Caco-2 (cell line): Measurements from ENCODE around the gene PTDSS2. TPM values are rescaled to one million over a fixed set of nuclear protein-coding genes. Genes with fewer than 3 reads are reported as not detected.

Source experiments
- BruUV-seq: library from RNA; stranded (reverse); fragments of 400-500 nt; replicated peaks from 2 replicates; lab custom pipeline; 2021; lab: Mats Ljungman, UMichigan
- CTCF ChIA-PET: fragments of 300-600 bp; sonication (Branson Sonifier 250); formaldehyde crosslinking; loops from one replicate; lab custom pipeline; 2022; ENCODE audit warnings: antibody characterized with exemption; lab: Charles Lee
- POLR2A ChIA-PET: fragments of 300-600 bp; sonication (Branson Sonifier 250); formaldehyde crosslinking; loops from one replicate; lab custom pipeline; 2022; ENCODE audit warnings: antibody characterized with exemption; lab: Charles Lee
- DNase-seq, 2 experiments: peaks; one replicate each; pipeline versions ENCODE4 v3.0.0 to v3.0.0-alpha.2; 2020 to 2022
- H3K27me3 ChIP-seq: replicated peaks from 2 replicates; pipeline ENCODE4 v1.6.0; 2011; ENCODE audit warnings: low read length; ENCODE audit not compliant: control insufficient read depth, insufficient read depth
- H3K36me3 ChIP-seq: 2 replicates; pipeline ENCODE4 v1.5.1; 2011; ENCODE audit warnings: low read length; ENCODE audit not compliant: control insufficient read depth, insufficient read depth
- H3K4me1 ChIP-seq: fragments of 250-450 bp; sonication (Bioruptor Pico); 2 replicates; pipeline ENCODE4 v1.5.1; 2020; ENCODE audit warnings: mild to moderate bottlenecking
- H3K4me3 ChIP-seq: 2 replicates; pipeline ENCODE4 v1.5.1; 2011; ENCODE audit warnings: low read depth, mild to moderate bottlenecking, control low read depth, low read length
- H3K9me3 ChIP-seq: fragments of 250-450 bp; sonication (Bioruptor Pico); 2 replicates; pipeline ENCODE4 v1.5.1; 2020; ENCODE audit warnings: mild to moderate bottlenecking, moderate library complexity
- H3K27ac Mint-ChIP-seq: one replicate; pipeline ENCODE4 v1.8.0; 2022; ENCODE audit warnings: mixed read lengths; ENCODE audit not compliant: unreplicated experiment
- H3K27me3 Mint-ChIP-seq: one replicate; pipeline ENCODE4 v1.8.0; 2022; ENCODE audit warnings: mixed read lengths; ENCODE audit not compliant: insufficient read depth, unreplicated experiment
- H3K36me3 Mint-ChIP-seq: one replicate; pipeline ENCODE4 v1.8.0; 2022; ENCODE audit warnings: mild to moderate bottlenecking, mixed read lengths; ENCODE audit not compliant: insufficient read depth, unreplicated experiment
- H3K4me1 Mint-ChIP-seq: one replicate; pipeline ENCODE4 v1.8.0; 2022; ENCODE audit warnings: low read depth, mixed read lengths; ENCODE audit not compliant: unreplicated experiment
- H3K4me3 Mint-ChIP-seq: one replicate; pipeline ENCODE4 v1.8.0; 2022; ENCODE audit warnings: mild to moderate bottlenecking, moderate library complexity, mixed read lengths; ENCODE audit not compliant: unreplicated experiment
- H3K9me3 Mint-ChIP-seq: one replicate; pipeline ENCODE4 v1.8.0; 2022; ENCODE audit warnings: mixed read lengths; ENCODE audit not compliant: unreplicated experiment
- CTCF ChIP-seq, 2 experiments: fragments of 200-600 bp in 1 of 2; IDR thresholded peaks; 1 replicate in 1 of 2; 2 replicates in 1 of 2; pipeline versions ENCODE4 v1.5.1 to v1.8.0; 2011 to 2022; ENCODE audit warnings: antibody characterized with exemption in 1 of 2, control low read depth in 1 of 2, inconsistent platforms in 1 of 2, low read depth in 1 of 2, low read length in 1 of 2, mild to moderate bottlenecking in 1 of 2, moderate library complexity in 1 of 2; ENCODE audit not compliant: insufficient read depth in 1 of 2, severe bottlenecking in 1 of 2, unreplicated experiment in 1 of 2
- intact Hi-C: fragments of 100-400 bp; cut with micrococcal nuclease; formaldehyde crosslinking; loops from one replicate; pipeline ENCODE4 v1.10.0; 2022; ENCODE audit not compliant: unreplicated experiment
- total RNA-seq: library from RNA; stranded (reverse); gene quantifications from 2 replicates; pipeline ENCODE4 v1.2.3, GENCODE V29; 2022

The PTDSS2 gene
- total RNA-seq, 1 experiment from 2014 or later, result 44.3 TPM

- peak; percentile 90 to 98 for TF ChIP-seq CTCF (IDR thresholded peaks at IDR 0.05; ENCODE audit: insufficient read depth in 1 of 2, low read depth in 1 of 2, low read length in 1 of 2, severe bottlenecking in 1 of 2, unreplicated experiment in 1 of 2)
- H3K4me1 Mint-ChIP-seq, result peaks cover 32% of the 10 kb centered on the region
- Histone ChIP-seq H3K36me3 (no peaks in the 10 kb centered on the region), H3K27me3 (no peaks in the 10 kb centered on the region), H3K4me1 (peaks cover 41% of the 10 kb centered on the region), H3K9me3 (no peaks in the 10 kb centered on the region), H3K4me3 (peak overlapping the region; percentile 39)
- H3K4me3 Mint-ChIP-seq, result peak overlapping the region; percentile 85
- H3K9me3 Mint-ChIP-seq, result no peaks in the 10 kb centered on the region
- peak; percentile 96 to 97 for DNase-seq
- peak overlapping the region; percentile 77 for H3K27ac Mint-ChIP-seq
- peaks cover 18% of the 10 kb centered on the region for H3K36me3 Mint-ChIP-seq
- CTCF ChIA-PET, result interaction anchor here (0.5 to 4.3 kb wide), 26 partner anchors 8 to 1854 kb away, joined by 3 to 43 read pairs (median 4); partner anchors contain the start of genes B4GALNT4, BET1L, RIC8A and RNH1
- POLR2A ChIA-PET, result interaction anchor here (0.6 to 1.8 kb wide), 7 partner anchors 26 to 241 kb away, joined by 3 to 10 read pairs (median 4); partner anchors contain the start of genes BET1L, PKP3 and RIC8A
- BruUV-seq, result TSS peak; percentile 23
- intact Hi-C loops, result loop anchor here (1.0 to 10.0 kb wide), 6 partner anchors 31 to 241 kb away; partner anchors contain the start of genes B4GALNT4, BET1L, PKP3 and RIC8A
- no peaks in the 10 kb centered on the region for H3K27me3 Mint-ChIP-seq
Observed at GRCh38 chr11:447923-448731, 2.0 kb upstream of the PTDSS2 start.

GRCh38 chr11:450809-451451 lies 851 bp downstream of the PTDSS2 start:
- Histone ChIP-seq H3K36me3 (no peaks in the 10 kb centered on the region), H3K4me3 (peak overlapping the region; percentile 87), H3K27me3 (no peaks in the 10 kb centered on the region), H3K4me1 (peaks cover 26% of the 10 kb centered on the region), H3K9me3 (no peaks in the 10 kb centered on the region)
- no peaks in the 10 kb centered on the region for H3K9me3 Mint-ChIP-seq
- ChIA-PET POLR2A (no interaction called here), CTCF (interaction anchor here (0.9 to 4.3 kb wide), 6 partner anchors 9 to 164 kb away, joined by 3 to 43 read pairs (median 8); partner anchors contain the start of gene ANO9)
- TF ChIP-seq CTCF (IDR thresholded peaks at IDR 0.05; ENCODE audit: insufficient read depth in 1 of 2, low read depth in 1 of 2, low read length in 1 of 2, severe bottlenecking in 1 of 2, unreplicated experiment in 1 of 2), result peak in 1 of 2 experiments; percentile 40
- H3K27ac Mint-ChIP-seq, result peak overlapping the region; percentile 84
- peaks cover 20% of the 10 kb centered on the region for H3K36me3 Mint-ChIP-seq
- intact Hi-C loops, result loop anchor here (2.0 to 5.0 kb wide), 2 partner anchors 56 to 68 kb away; partner anchors contain the start of gene RNH1
- peaks cover 19% of the 10 kb centered on the region for H3K4me1 Mint-ChIP-seq
- peak; percentile 82 to 84 for DNase-seq
- TSS peak; percentile 14 for BruUV-seq
- no peaks in the 10 kb centered on the region for H3K27me3 Mint-ChIP-seq
- peak overlapping the region; percentile 84 for H3K4me3 Mint-ChIP-seq

- no peak for TF ChIP-seq CTCF (IDR thresholded peaks at IDR 0.05; ENCODE audit: insufficient read depth in 1 of 2, low read depth in 1 of 2, low read length in 1 of 2, severe bottlenecking in 1 of 2, unreplicated experiment in 1 of 2)
- no TSS peak for BruUV-seq
- Mint-ChIP-seq H3K4me3 (peak overlapping the region; percentile 84), H3K36me3 (peaks cover 26% of the 10 kb centered on the region), H3K27ac (peak overlapping the region; percentile 84), H3K4me1 (peaks cover 11% of the 10 kb centered on the region), H3K27me3 (no peaks in the 10 kb centered on the region), H3K9me3 (no peaks in the 10 kb centered on the region)
- ChIA-PET CTCF (no interaction called here), POLR2A (no interaction called here)
- no peak for DNase-seq
- no peaks in the 10 kb centered on the region for H3K36me3 ChIP-seq
- H3K4me3 ChIP-seq, result peak overlapping the region; percentile 87
- H3K4me1 ChIP-seq, result peaks cover 18% of the 10 kb centered on the region
- H3K27me3 ChIP-seq, result no peaks in the 10 kb centered on the region
- intact Hi-C loops, result loop anchor here (2.0 to 5.0 kb wide), 2 partner anchors 56 to 67 kb away; partner anchors contain the start of gene RNH1
- no peaks in the 10 kb centered on the region for H3K9me3 ChIP-seq
Observed at GRCh38 chr11:451738-452137, 1.7 kb downstream of the PTDSS2 start.
